ENCODE measurements around the gene ZNF618. TPM values are rescaled to one million over a fixed set of nuclear protein-coding genes. Genes with fewer than 3 reads are reported as not detected.

Gene ZNF618
- total RNA-seq, 2 experiments from 2014 or later: 0.22 to 0.27 TPM

DNA sequence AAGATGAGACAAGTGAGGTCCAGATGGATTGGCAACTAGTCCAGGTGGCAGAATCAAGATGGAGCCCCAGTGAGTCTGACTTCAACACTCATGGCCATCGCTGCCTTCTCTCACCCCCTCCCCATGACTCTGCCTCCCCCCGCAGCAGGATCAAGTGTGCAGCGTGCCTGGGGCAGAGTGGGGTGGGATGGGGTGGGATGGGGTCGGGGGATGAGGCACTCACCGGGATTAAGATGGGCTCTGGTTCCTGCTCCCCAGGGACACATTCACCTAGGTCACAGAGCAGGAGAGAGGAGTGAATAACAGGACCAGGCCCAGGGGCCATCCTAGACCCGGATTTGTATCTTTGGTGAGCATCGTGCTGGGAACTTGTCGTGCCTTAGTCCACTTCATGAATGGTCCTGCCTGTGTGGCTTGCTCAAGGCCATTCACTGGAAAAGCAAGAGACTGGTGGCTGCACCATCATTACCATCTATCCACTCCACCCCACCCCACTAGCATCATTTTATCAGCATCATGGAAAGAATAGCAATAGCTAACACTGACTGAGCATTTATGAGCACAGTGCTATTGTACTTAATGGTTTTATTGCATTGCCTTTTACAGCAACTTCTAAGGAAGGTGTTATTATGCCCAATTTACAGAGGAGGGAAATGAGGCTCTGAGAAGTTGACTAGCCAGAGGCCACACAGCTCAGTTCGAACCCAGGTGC is 193.5 kb downstream of the ZNF618 start:
- Mint-ChIP-seq H3K4me1 (ENCODE audit: low read depth) (no peaks in the 10 kb centered on the region), H3K9me3 (no peaks in the 10 kb centered on the region), H3K27me3 (peaks cover 2% of the 10 kb centered on the region), H3K27ac (no peak overlapping the region), H3K36me3 (ENCODE audit: low read depth) (no peaks in the 10 kb centered on the region), H3K4me3 (no peak overlapping the region)
- CTCF ChIA-PET: interaction anchor here (1.5 kb wide), 1 partner anchor 13 kb away, joined by 4 read pairs; no protein-coding TSS in a partner anchor
- TF ChIP-seq, protein P1, sequence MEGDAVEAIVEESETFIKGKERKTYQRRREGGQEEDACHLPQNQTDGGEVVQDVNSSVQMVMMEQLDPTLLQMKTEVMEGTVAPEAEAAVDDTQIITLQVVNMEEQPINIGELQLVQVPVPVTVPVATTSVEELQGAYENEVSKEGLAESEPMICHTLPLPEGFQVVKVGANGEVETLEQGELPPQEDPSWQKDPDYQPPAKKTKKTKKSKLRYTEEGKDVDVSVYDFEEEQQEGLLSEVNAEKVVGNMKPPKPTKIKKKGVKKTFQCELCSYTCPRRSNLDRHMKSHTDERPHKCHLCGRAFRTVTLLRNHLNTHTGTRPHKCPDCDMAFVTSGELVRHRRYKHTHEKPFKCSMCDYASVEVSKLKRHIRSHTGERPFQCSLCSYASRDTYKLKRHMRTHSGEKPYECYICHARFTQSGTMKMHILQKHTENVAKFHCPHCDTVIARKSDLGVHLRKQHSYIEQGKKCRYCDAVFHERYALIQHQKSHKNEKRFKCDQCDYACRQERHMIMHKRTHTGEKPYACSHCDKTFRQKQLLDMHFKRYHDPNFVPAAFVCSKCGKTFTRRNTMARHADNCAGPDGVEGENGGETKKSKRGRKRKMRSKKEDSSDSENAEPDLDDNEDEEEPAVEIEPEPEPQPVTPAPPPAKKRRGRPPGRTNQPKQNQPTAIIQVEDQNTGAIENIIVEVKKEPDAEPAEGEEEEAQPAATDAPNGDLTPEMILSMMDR (IDR thresholded peaks at IDR 0.05): no peak
- POLR2A ChIA-PET: no interaction called here
- no peak for ATAC-seq
- intact Hi-C loops (cut with micrococcal nuclease): no loop called here
- no peak for DNase-seq

DNA sequence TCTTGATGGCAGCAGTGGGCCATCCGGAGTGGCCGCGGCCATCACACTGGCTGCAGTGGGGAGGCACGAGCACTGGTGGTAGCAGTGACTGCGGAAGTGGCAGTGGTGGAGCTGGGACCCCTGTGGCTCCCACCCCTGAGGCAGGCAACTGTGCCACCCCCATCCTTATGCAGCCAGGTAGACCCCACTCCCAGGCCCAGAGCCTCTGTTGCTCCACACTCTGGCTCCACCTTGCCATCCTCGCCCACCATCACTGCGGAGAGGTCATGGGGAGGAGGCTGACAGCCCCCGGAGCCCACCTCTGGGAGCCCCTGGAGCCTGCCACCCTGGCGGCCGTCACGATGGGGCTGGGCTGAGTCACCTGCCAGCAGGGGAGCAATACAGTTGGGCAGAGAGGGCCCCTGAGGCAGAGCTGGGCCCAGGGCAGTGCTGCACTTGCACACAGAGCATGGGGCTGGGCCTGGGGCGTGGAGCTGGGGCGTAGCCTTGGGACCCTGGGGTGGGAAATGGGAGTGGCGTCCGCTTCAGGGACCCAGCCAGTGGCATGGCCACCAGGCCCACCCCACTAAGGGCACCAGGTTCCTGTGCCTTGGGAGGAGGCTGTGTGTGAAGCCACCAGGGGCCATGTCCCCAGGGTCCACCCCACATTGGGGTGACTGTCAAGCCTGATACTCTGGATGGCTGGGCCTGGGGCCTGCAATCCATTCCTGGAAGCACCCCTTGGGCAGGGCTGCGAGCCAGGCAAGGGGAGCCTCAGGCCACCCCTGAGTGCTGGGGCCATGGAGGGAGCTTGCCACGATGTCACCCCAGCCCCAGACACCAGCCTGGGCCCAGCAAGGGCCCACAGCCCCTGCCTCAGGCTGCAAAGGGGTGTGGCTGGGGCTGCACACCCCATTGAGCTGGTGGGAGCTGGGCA is 194.3 kb downstream of the ZNF618 start:
- POLR2A ChIA-PET: no interaction called here
- no peak overlapping the region for H3K27ac Mint-ChIP-seq
- no peak overlapping the region for H3K4me3 Mint-ChIP-seq
- H3K9me3 Mint-ChIP-seq: no peaks in the 10 kb centered on the region
- H3K27me3 Mint-ChIP-seq: peaks cover 1% of the 10 kb centered on the region
- TF ChIP-seq, protein P1 (IDR thresholded peaks at IDR 0.05): no peak
- H3K4me1 Mint-ChIP-seq (ENCODE audit: low read depth): no peaks in the 10 kb centered on the region
- ATAC-seq (no peak), DNase-seq (no peak)
- H3K36me3 Mint-ChIP-seq (ENCODE audit: low read depth): no peaks in the 10 kb centered on the region
- CTCF ChIA-PET: interaction anchor here (1.4 to 1.5 kb wide), 2 partner anchors 12 to 221 kb away, joined by 4 read pairs; no protein-coding TSS in a partner anchor
- intact Hi-C loops (cut with micrococcal nuclease): no loop called here

DNA sequence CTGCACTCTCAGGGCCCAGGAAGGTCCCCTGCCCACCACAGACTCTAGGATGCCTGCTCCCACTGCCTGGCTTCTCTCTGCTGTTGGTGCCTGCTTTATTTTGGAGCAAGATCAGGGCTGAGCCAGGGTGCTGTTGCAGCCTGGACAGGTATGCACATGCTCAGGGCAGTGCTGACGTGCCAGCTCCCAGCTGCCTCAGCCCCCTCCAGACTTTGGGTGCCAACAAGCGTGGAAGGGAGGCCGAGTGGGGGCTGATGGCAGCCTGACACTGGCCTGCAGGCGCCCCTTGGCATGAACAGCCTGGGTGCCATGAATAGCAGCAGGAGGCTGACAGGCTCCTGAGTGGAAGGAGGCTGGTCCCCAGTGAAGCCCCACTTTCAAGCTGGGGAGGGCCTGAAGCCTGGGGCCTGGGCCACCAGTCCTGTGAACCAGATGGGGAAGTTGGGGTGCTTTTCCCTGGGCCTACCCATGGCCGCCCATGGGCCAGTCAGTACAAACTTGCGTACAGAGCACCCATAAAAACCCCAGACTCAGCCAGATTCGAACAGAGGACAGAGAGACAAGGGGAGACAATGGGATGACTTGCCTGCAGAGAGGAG is 195.2 kb downstream of the ZNF618 start:
- intact Hi-C loops (cut with micrococcal nuclease): no loop called here
- POLR2A ChIA-PET: no interaction called here
- CTCF ChIA-PET: interaction anchor here (1.4 to 1.5 kb wide), 2 partner anchors 11 to 220 kb away, joined by 4 read pairs; no protein-coding TSS in a partner anchor
- TF ChIP-seq, protein P1 (IDR thresholded peaks at IDR 0.05): no peak
- H3K4me1 Mint-ChIP-seq (ENCODE audit: low read depth): no peaks in the 10 kb centered on the region
- ATAC-seq: no peak
- H3K36me3 Mint-ChIP-seq (ENCODE audit: low read depth): no peaks in the 10 kb centered on the region
- H3K4me3 Mint-ChIP-seq: no peak overlapping the region
- H3K27me3 Mint-ChIP-seq: peaks cover 2% of the 10 kb centered on the region
- no peak overlapping the region for H3K27ac Mint-ChIP-seq
- DNase-seq: no peak
- H3K9me3 Mint-ChIP-seq: no peaks in the 10 kb centered on the region

DNA sequence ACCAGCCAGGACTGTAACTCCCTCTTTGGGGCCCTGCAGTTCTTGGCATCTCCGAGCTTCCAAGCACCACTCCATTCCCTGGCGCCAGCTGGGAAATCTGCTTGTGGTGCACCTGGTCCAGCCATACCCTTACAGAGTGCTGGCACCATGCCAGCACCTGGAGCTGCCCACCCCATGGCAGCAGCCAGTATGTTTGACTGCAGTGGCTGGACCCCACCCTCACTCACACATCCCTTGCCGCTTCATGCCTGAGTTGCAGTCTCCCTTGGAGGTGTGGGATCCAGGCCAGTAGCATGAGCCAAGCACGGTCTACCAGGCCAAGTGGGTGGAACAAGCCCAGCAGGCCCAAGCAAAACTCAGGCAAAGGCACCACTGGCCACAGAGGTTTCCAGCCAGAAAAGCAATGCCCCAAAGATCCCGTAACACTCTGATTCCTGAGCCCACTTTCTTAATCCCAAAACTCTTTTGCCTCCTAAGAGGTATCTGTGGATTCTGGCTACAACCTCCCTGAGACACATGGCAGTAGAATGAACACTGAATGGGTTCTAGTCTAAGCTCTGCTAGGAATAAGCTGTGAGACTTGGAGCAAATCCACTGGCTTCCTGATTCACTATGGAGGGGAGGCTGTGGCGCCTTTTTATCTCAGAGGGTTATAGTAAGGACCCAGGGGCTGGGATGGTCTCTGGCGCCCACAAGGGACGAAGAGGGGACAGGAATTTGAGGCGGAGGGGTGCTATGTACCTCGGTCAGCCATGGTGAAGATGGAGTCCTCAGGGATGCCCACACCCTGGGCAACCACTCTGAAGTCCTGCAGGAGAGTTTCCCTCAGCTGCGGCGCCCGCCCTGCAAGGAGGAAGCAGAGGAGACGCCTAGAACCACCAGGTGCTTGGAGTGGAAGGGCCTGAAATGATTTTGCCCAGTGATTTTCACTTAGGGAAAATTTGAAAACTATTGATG is 196.4 kb downstream of the ZNF618 start:
- ATAC-seq (no peak), DNase-seq (no peak)
- no peaks in the 10 kb centered on the region for H3K36me3 Mint-ChIP-seq (ENCODE audit: low read depth)
- CTCF ChIA-PET: interaction anchor here (1.2 kb wide), 1 partner anchor 10 kb away, joined by 5 read pairs; no protein-coding TSS in a partner anchor
- no peaks in the 10 kb centered on the region for H3K9me3 Mint-ChIP-seq
- POLR2A ChIA-PET: no interaction called here
- H3K4me3 Mint-ChIP-seq: no peak overlapping the region
- intact Hi-C loops (cut with micrococcal nuclease): no loop called here
- H3K4me1 Mint-ChIP-seq (ENCODE audit: low read depth): no peaks in the 10 kb centered on the region
- peaks cover 2% of the 10 kb centered on the region for H3K27me3 Mint-ChIP-seq
- H3K27ac Mint-ChIP-seq: no peak overlapping the region
- TF ChIP-seq, protein P1 (IDR thresholded peaks at IDR 0.05): no peak
